OCI-LY3 (cell line): Measurements from ENCODE around the gene DEFB126.
"Not testable (repeated sequence)": the region's sequence is repeated elsewhere in the genome, so short reads cannot be mapped to it uniquely, and the experiment has no call there.

Experiments used
- H2AFZ ChIP-seq: fragments of 200-600, 300-600 bp; shearing (Covaris generic); 2 replicates; pipeline ENCODE4 v1.6.0; 2014; ENCODE audit warnings: antibody characterized with exemption, low read depth, low read length
- H3K27ac ChIP-seq: fragments of 200-600, 300-600 bp; sonication (generic); 2 replicates; pipeline ENCODE4 v1.5.1; 2014; ENCODE audit warnings: mild to moderate bottlenecking, low read length, moderate library complexity, mixed read lengths
- H3K27me3 ChIP-seq: fragments of 200-600, 300-600 bp; sonication (generic); 2 replicates; pipeline ENCODE4 v1.6.1; 2014; ENCODE audit warnings: low read depth, low read length, mixed read lengths
- H3K36me3 ChIP-seq: fragments of 200-600, 300-600 bp; sonication (generic); replicated peaks from 2 replicates; pipeline ENCODE3; 2014; ENCODE audit warnings: low read depth, low read length, mixed read lengths
- H3K4me1 ChIP-seq: fragments of 300-600, 200-600 bp; sonication (generic); 2 replicates; pipeline ENCODE4 v1.6.1; 2014; ENCODE audit warnings: low read length, mixed read lengths
- H3K4me2 ChIP-seq: fragments of 200-600, 300-600 bp; sonication (generic); 2 replicates; pipeline ENCODE4 v1.6.1; 2014; ENCODE audit warnings: low read length, mixed read lengths
- H3K4me3 ChIP-seq: fragments of 300-600, 200-600 bp; sonication (generic); 2 replicates; pipeline ENCODE4 v1.5.1; 2014; ENCODE audit warnings: antibody characterized with exemption, mild to moderate bottlenecking, low read length, moderate library complexity
- H3K79me2 ChIP-seq: fragments of 300-600, 200-600 bp; shearing (Covaris generic); 2 replicates; pipeline ENCODE4 v1.6.1; 2014; ENCODE audit warnings: mild to moderate bottlenecking, low read length, mixed read lengths
- H3K9ac ChIP-seq: fragments of 300-600, 200-600 bp; shearing (Covaris generic); 2 replicates; pipeline ENCODE4 v1.6.0; 2014; ENCODE audit warnings: mild to moderate bottlenecking, low read length, moderate library complexity
- H3K9me3 ChIP-seq: fragments of 200-600, 300-600 bp; shearing (Covaris generic); 2 replicates; pipeline ENCODE4 v1.6.1; 2014; ENCODE audit warnings: low read length, mixed read lengths; ENCODE audit not compliant: insufficient read depth
- H4K20me1 ChIP-seq: fragments of 200-600, 300-600 bp; sonication (generic); 2 replicates; pipeline ENCODE4 v1.6.1; 2016; ENCODE audit warnings: low read length, mixed read lengths; ENCODE audit not compliant: insufficient read depth
- EZH2phosphoT487 ChIP-seq: fragments of 200-600 bp; shearing (Covaris generic); IDR thresholded peaks from 2 replicates; pipeline ENCODE4 v1.6.1; 2018; ENCODE audit warnings: antibody characterized with exemption, mixed run types, low read depth
- TF ChIP-seq, protein P1 (sequence below): fragments of 200-600, 300-600 bp; sonication (generic); IDR thresholded peaks from 2 replicates; pipeline ENCODE4 v1.5.1; 2014; ENCODE audit warnings: antibody characterized with exemption, low read length, low read depth

DEFB126 gene

DNA sequence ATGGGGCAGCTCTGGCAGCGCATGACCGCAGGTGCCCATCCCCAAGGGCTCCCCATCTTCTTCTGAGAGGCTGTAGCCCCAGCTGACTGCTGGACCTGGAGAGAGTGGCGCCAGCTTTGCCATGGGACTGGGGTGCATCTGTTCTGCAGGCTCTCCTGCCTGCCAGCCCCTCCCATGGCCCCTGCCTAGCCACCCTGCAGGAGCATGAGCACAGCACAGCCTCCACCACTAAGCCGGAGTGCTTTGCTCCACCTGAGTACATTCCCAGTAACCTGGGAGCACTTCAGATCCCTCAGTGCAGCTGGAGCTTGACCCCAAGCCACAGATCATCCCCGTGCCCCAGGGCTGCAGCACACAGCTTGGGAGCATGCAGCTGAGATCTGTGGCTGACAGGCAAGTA lies 38.9 kb upstream of the DEFB126 start:
- H3K36me3 ChIP-seq, result no peaks in the 10 kb centered on the region
- H2AFZ ChIP-seq, result no peak overlapping the region
- H4K20me1 ChIP-seq, result no peaks in the 10 kb centered on the region
- no peak overlapping the region for H3K4me3 ChIP-seq
- no peaks in the 10 kb centered on the region for H3K9me3 ChIP-seq
- TF ChIP-seq EZH2phosphoT487, result no peak
- TF ChIP-seq, protein P1, sequence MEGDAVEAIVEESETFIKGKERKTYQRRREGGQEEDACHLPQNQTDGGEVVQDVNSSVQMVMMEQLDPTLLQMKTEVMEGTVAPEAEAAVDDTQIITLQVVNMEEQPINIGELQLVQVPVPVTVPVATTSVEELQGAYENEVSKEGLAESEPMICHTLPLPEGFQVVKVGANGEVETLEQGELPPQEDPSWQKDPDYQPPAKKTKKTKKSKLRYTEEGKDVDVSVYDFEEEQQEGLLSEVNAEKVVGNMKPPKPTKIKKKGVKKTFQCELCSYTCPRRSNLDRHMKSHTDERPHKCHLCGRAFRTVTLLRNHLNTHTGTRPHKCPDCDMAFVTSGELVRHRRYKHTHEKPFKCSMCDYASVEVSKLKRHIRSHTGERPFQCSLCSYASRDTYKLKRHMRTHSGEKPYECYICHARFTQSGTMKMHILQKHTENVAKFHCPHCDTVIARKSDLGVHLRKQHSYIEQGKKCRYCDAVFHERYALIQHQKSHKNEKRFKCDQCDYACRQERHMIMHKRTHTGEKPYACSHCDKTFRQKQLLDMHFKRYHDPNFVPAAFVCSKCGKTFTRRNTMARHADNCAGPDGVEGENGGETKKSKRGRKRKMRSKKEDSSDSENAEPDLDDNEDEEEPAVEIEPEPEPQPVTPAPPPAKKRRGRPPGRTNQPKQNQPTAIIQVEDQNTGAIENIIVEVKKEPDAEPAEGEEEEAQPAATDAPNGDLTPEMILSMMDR, result no peak
- peaks cover 19% of the 10 kb centered on the region; the same call in 1 of the 2 replicates for H3K27me3 ChIP-seq
- H3K4me2 ChIP-seq, result no peak overlapping the region
- H3K27ac ChIP-seq, result no peak overlapping the region
- H3K4me1 ChIP-seq, result no peaks in the 10 kb centered on the region
- no peaks in the 10 kb centered on the region for H3K79me2 ChIP-seq
- H3K9ac ChIP-seq, result no peak overlapping the region

DNA sequence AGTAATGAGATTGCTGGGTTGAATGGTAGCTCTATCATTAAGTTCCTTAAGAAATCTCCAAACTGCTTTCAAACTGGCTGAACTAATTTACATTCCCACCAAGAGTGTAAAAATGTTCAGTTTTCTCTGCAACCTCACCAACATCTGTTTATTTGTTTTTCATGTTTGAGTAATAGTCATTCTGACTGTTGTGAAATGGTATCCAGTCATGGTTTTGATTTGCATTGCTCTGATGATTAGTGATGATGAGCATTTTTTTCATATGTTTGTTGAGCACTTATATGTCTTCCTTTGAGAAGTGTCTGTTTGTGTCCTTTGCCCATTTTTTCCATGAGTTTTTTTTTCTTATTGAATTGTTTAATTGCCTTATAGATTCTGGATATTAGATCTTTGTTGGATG lies 30.0 kb upstream of the DEFB126 start:
- Histone ChIP-seq H3K4me1 (no peaks in the 10 kb centered on the region), H3K27me3 (peaks cover 27% of the 10 kb centered on the region), H3K27ac (no peak overlapping the region), H3K4me2 (no peak overlapping the region), H3K9ac (no peak overlapping the region), H3K36me3 (no peaks in the 10 kb centered on the region), H3K9me3 (no peaks in the 10 kb centered on the region), H2AFZ (no peak overlapping the region), H3K79me2 (no peaks in the 10 kb centered on the region), H4K20me1 (no peaks in the 10 kb centered on the region), H3K4me3 (no peak overlapping the region)
- no peak for TF ChIP-seq EZH2phosphoT487
- TF ChIP-seq, protein P1, result no peak

DNA sequence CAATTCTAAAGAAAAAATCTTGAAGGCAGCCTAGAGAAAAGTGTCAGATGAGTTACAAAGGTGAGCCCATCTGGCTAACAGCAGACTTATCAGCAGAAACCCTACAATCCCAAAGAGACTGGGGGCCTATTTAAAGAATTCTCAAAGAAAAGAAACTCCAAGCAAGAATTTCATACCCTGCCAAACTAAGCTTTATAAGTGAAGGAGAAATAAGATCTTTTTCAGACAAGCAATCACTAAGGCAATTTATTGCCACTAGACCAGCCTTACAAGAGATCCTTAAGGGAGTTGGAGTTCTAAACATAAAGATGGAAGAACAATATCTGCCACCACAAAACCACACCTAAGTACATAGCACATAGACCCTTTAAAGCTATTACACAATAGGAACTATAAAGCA lies 24.9 kb upstream of the DEFB126 start:
- Histone ChIP-seq H3K79me2 (no peaks in the 10 kb centered on the region), H3K27me3 (peaks cover 28% of the 10 kb centered on the region), H3K9ac (no peak overlapping the region), H4K20me1 (no peaks in the 10 kb centered on the region), H3K36me3 (no peaks in the 10 kb centered on the region), H3K4me2 (no peak overlapping the region), H3K9me3 (no peaks in the 10 kb centered on the region), H3K4me1 (no peaks in the 10 kb centered on the region), H3K4me3 (no peak overlapping the region), H2AFZ (no peak overlapping the region), H3K27ac (no peak overlapping the region)
- no peak for TF ChIP-seq EZH2phosphoT487
- TF ChIP-seq, protein P1, result no peak

DNA sequence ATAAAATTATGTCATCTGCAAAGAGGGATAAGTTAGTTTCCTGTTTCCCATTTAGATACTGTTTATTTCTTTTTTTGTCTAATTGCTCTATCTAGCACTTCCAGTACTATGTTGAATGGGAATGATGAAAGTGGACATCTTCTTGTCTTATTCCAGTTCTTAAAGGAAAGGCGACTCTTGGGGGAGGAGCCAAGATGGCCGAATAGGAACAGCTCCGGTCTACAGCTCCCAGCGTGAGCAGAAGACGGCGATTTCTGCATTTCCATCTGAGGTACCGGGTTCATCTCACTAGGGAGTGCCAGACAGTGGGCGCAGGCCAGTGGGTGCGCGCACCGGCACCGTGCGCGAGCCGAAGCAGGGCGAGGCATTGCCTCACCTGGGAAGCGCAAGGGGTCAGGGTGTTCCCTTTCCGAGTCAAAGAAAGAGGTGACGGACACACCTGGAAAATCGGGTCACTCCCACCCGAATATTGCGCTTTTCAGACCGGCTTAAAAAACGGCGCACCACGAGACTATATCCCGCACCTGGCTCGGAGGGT lies 12.5 kb upstream of the DEFB126 start:
- H3K4me3 ChIP-seq, H3K27ac ChIP-seq, H3K4me2 ChIP-seq: not testable (repeated sequence)

More for the DNA sequence above, 12.5 kb upstream of the DEFB126 start:
- H3K9ac ChIP-seq, H3K36me3 ChIP-seq, H3K27me3 ChIP-seq, H3K4me1 ChIP-seq, H3K79me2 ChIP-seq, H3K9me3 ChIP-seq, H2AFZ ChIP-seq, H4K20me1 ChIP-seq: not testable (repeated sequence)
